Measurements from ENCODE around the gene SHB. TPM values are rescaled to one million over a fixed set of nuclear protein-coding genes. Genes with fewer than 3 reads are reported as not detected.

The SHB gene
- total and polyA plus RNA-seq, 2 of the 13 experiments (the other 11 are each of a cell fraction or from before 2014, with no cell fraction given): 19.4 to 20.7 TPM

GRCh38 chr9:37905776-37906175 is 163.3 kb downstream of the SHB start:
- H2AFZ ChIP-seq (ENCODE audit: low read length): no peak overlapping the region
- H3K9ac ChIP-seq (ENCODE audit: insufficient read depth, low read depth, low read length): no peak overlapping the region
- no peak overlapping the region for H3K27ac ChIP-seq (ENCODE audit: extremely low read length, insufficient read depth, low read length)
- WGBS (ENCODE audit: low lambda C conversion rate): 96% methylated on average over 4 of the region's 4 CpGs
- H3K36me3 ChIP-seq (replicated peaks in 1 of 2; ENCODE audit: control insufficient read depth in 1 of 2, insufficient read depth in 2 of 2, low read length in 2 of 2): no peaks in the 10 kb centered on the region
- DNase-seq (ENCODE audit: low spot score): no peak
- H3K9me3 ChIP-seq (ENCODE audit: low read length): no peaks in the 10 kb centered on the region
- no peak for ATAC-seq
- ChIA-PET CTCF (ENCODE audit: low intra/inter-chr PET ratio, low total read pairs) (no interaction called here), POLR2A (no interaction called here)
- FAIRE-seq: no peak
- TF ChIP-seq FIP1L1 (IDR thresholded peaks at IDR 0.05; ENCODE audit: borderline replicate concordance, insufficient read depth, low read depth, low read length) (no peak), ZNF264 (CRISPR knock-in tag; IDR thresholded peaks at IDR 0.05) (no peak), ZNF777 (CRISPR knock-in tag; IDR thresholded peaks at IDR 0.05) (no peak), ZNF224 (CRISPR knock-in tag; IDR thresholded peaks at IDR 0.05) (no peak), SKIL (CRISPR knock-in tag; IDR thresholded peaks at IDR 0.05; ENCODE audit: borderline replicate concordance) (no peak), BRF2 (CRISPR knock-in tag; IDR thresholded peaks at IDR 0.05) (no peak), STAT5B (CRISPR knock-in tag; IDR thresholded peaks at IDR 0.05) (no peak), FOXP1 (IDR thresholded peaks at IDR 0.05) (no peak), FOXP1 (CRISPR knock-in tag; IDR thresholded peaks at IDR 0.05) (no peak), POGK (CRISPR knock-in tag; conservative IDR thresholded peaks at IDR 0.05) (no peak), TMF1 (CRISPR knock-in tag; IDR thresholded peaks at IDR 0.05; ENCODE audit: low read depth) (no peak), RBAK (CRISPR knock-in tag; IDR thresholded peaks at IDR 0.05) (no peak), ATF1 (CRISPR knock-in tag; IDR thresholded peaks at IDR 0.05) (no peak)
- H3K4me3 ChIP-seq (replicated peaks in 1 of 3; ENCODE audit: insufficient read depth in 1 of 3, low read depth in 2 of 3, low read length in 3 of 3): no peak overlapping the region
- peaks cover 22% of the 10 kb centered on the region for H3K79me2 ChIP-seq (ENCODE audit: insufficient read depth, low read length)
- BruUV-seq (replicated peaks): no TSS peak
- H4K20me1 ChIP-seq (ENCODE audit: insufficient read depth, low read length): no peaks in the 10 kb centered on the region
- H3K4me2 ChIP-seq (ENCODE audit: low read depth, low read length): no peak overlapping the region
- H3K4me1 ChIP-seq (ENCODE audit: insufficient read depth, low read length): peaks cover 68% of the 10 kb centered on the region
- intact Hi-C loops (cut with micrococcal nuclease; ENCODE audit: unreplicated experiment): loop anchor here (2.0 kb wide), 1 partner anchor 255 kb away; no protein-coding TSS in a partner anchor
- in situ Hi-C loops (cut with HindIII; ENCODE audit: extremely low pct_ligation_motif_present, low pct_unique_long_range_greater_than_20kb): loop anchor here (5.0 to 25.0 kb wide), 4 partner anchors 167 to 449 kb away; partner anchors contain the start of gene POLR1E
- no peaks in the 10 kb centered on the region; a peak in 1 of 5 replicates for H3K27me3 ChIP-seq (ENCODE audit: control insufficient read depth in 1 of 2, insufficient read depth in 2 of 2, low read length in 2 of 2)

All from HepG2 (cell line).